H9 (cell line): ENCODE measurements around the gene GCNT2. TPM values are rescaled to one million over a fixed set of nuclear protein-coding genes. Genes with fewer than 3 reads are reported as not detected.

Experiments
- DNase-seq: peaks from one replicate; pipeline ENCODE4 v3.0.0-alpha.2; 2017
- H2AFZ ChIP-seq: one replicate; pipeline ENCODE4 v1.6.1; 2013; ENCODE audit warnings: mild to moderate bottlenecking, low read length, control low read depth, moderate library complexity
- H2AK5ac ChIP-seq: 2 replicates; pipeline ENCODE4 v1.6.1; 2013; ENCODE audit warnings: low read length, control low read depth, mixed read lengths; ENCODE audit not compliant: insufficient read length
- H2BK120ac ChIP-seq: one replicate; pipeline ENCODE4 v1.6.1; 2013; ENCODE audit warnings: low read depth, mild to moderate bottlenecking, low read length, control low read depth, inconsistent platforms; ENCODE audit not compliant: poor library complexity, severe bottlenecking
- H2BK12ac ChIP-seq: 2 replicates; pipeline ENCODE4 v1.6.1; 2013; ENCODE audit warnings: low read length, control low read depth, mixed read lengths, low read depth; ENCODE audit not compliant: insufficient read length
- H2BK15ac ChIP-seq: 2 replicates; pipeline ENCODE4 v1.6.1; 2013; ENCODE audit warnings: low read depth, low read length, control low read depth
- H2BK20ac ChIP-seq: one replicate; pipeline ENCODE4 v1.6.1; 2013; ENCODE audit warnings: low read depth, mild to moderate bottlenecking, low read length, control low read depth, inconsistent platforms; ENCODE audit not compliant: poor library complexity, severe bottlenecking
- H2BK5ac ChIP-seq: 2 replicates; pipeline ENCODE4 v1.6.1; 2013; ENCODE audit warnings: low read length, control low read depth, mixed read lengths; ENCODE audit not compliant: insufficient read length
- H3K14ac ChIP-seq: 2 replicates; pipeline ENCODE4 v1.6.1; 2013; ENCODE audit warnings: low read length, control low read depth; ENCODE audit not compliant: insufficient read depth
- H3K18ac ChIP-seq: 2 replicates; pipeline ENCODE4 v1.6.1; 2013; ENCODE audit warnings: low read depth, mild to moderate bottlenecking, mixed read lengths, low read length, control low read depth; ENCODE audit not compliant: insufficient read length
- H3K23ac ChIP-seq: 2 replicates; pipeline ENCODE4 v1.6.1; 2013; ENCODE audit warnings: low read length, control low read depth, mixed read lengths, low read depth; ENCODE audit not compliant: insufficient read length
- H3K23me2 ChIP-seq: 2 replicates; pipeline ENCODE4 v1.6.1; 2013; ENCODE audit warnings: low read depth, mild to moderate bottlenecking, mixed read lengths, low read length, control low read depth; ENCODE audit not compliant: insufficient read length, poor library complexity, severe bottlenecking
- H3K27ac ChIP-seq: 2 replicates; pipeline ENCODE4 v1.5.1; 2013; ENCODE audit warnings: low read length, control low read depth, mixed read lengths, low read depth; ENCODE audit not compliant: insufficient read length
- H3K27me3 ChIP-seq: 2 replicates; pipeline ENCODE4 v1.6.1; 2013; ENCODE audit warnings: low read length, control low read depth, inconsistent platforms; ENCODE audit not compliant: insufficient read depth
- H3K4ac ChIP-seq: 2 replicates; pipeline ENCODE4 v1.6.1; 2013; ENCODE audit warnings: low read depth, mild to moderate bottlenecking, control low read depth, inconsistent platforms, low read length, moderate library complexity
- H3K4me1 ChIP-seq: 2 replicates; pipeline ENCODE4 v1.6.1; 2013; ENCODE audit warnings: low read length, control low read depth, inconsistent platforms; ENCODE audit not compliant: insufficient read depth
- H3K4me2 ChIP-seq: 2 replicates; pipeline ENCODE4 v1.6.1; 2013; ENCODE audit warnings: low read length, control low read depth, mixed read lengths; ENCODE audit not compliant: insufficient read length, insufficient read depth
- H3K56ac ChIP-seq: 2 replicates; pipeline ENCODE4 v1.6.1; 2013; ENCODE audit warnings: low read depth, mild to moderate bottlenecking, mixed read lengths, low read length, control low read depth; ENCODE audit not compliant: insufficient read length
- H3K79me1 ChIP-seq: 2 replicates; pipeline ENCODE4 v1.6.1; 2013; ENCODE audit warnings: low read depth, mild to moderate bottlenecking, moderate library complexity, low read length, control low read depth, inconsistent platforms; ENCODE audit not compliant: insufficient read depth, poor library complexity, severe bottlenecking
- H3K79me2 ChIP-seq: 2 replicates; pipeline ENCODE4 v1.6.1; 2013; ENCODE audit warnings: low read length, control low read depth, inconsistent platforms; ENCODE audit not compliant: insufficient read depth
- H3K9ac ChIP-seq: 2 replicates; pipeline ENCODE4 v1.6.1; 2013; ENCODE audit warnings: low read length, control low read depth, mixed read lengths; ENCODE audit not compliant: insufficient read length; ENCODE audit errors: extremely low read depth
- H3K9me3 ChIP-seq: one replicate; pipeline ENCODE4 v1.6.1; 2013; ENCODE audit warnings: low read depth, low read length, inconsistent platforms; ENCODE audit not compliant: control insufficient read depth
- H3T11ph ChIP-seq: one replicate; pipeline ENCODE4 v1.6.1; 2013; ENCODE audit warnings: mild to moderate bottlenecking, low read length, control low read depth, inconsistent platforms
- H4K20me1 ChIP-seq: one replicate; pipeline ENCODE4 v1.6.1; 2013; ENCODE audit not compliant: control insufficient read depth, insufficient read length, insufficient read depth
- H4K5ac ChIP-seq: 2 replicates; pipeline ENCODE4 v1.6.1; 2013; ENCODE audit warnings: low read depth, mild to moderate bottlenecking, mixed read lengths, low read length, control low read depth; ENCODE audit not compliant: insufficient read length
- H4K8ac ChIP-seq: replicated peaks from 2 replicates; pipeline ENCODE4 v1.6.1; 2013; ENCODE audit warnings: low read length, control low read depth, mixed read lengths, low read depth; ENCODE audit not compliant: insufficient read length
- H4K91ac ChIP-seq: 2 replicates; pipeline ENCODE4 v1.6.1; 2013; ENCODE audit warnings: low read depth, mild to moderate bottlenecking, moderate library complexity, mixed read lengths, low read length, control low read depth; ENCODE audit not compliant: insufficient read length
- H3K27ac Mint-ChIP-seq, 3 experiments: 2 replicates in 2 of 3; 3 replicates in 1 of 3; pipeline ENCODE4 v1.8.0; 2020 to 2021; ENCODE audit warnings: mixed read lengths in 3 of 3, mild to moderate bottlenecking in 1 of 3, moderate library complexity in 1 of 3
- H3K27me3 Mint-ChIP-seq: 2 replicates; pipeline ENCODE4 v1.8.0; 2021; ENCODE audit warnings: low read depth, mild to moderate bottlenecking, moderate library complexity, mixed read lengths
- H3K36me3 Mint-ChIP-seq, 3 experiments: 2 replicates in 2 of 3; 3 replicates in 1 of 3; pipeline ENCODE4 v1.8.0; 2020 to 2021; ENCODE audit warnings: low read depth in 3 of 3, mixed read lengths in 3 of 3; ENCODE audit not compliant: insufficient read depth in 1 of 3
- H3K4me1 Mint-ChIP-seq, 2 experiments: 2 replicates each; pipeline ENCODE4 v1.8.0; 2020; ENCODE audit warnings: mixed read lengths in 2 of 2
- H3K4me3 Mint-ChIP-seq, 2 experiments: 2 replicates in 1 of 2; 3 replicates in 1 of 2; pipeline ENCODE4 v1.8.0; 2020 to 2021; ENCODE audit warnings: mild to moderate bottlenecking in 2 of 2, mixed read lengths in 2 of 2, moderate library complexity in 1 of 2
- H3K9me3 Mint-ChIP-seq, 2 experiments: 2 replicates in 1 of 2; 3 replicates in 1 of 2; pipeline ENCODE4 v1.8.0; 2020; ENCODE audit warnings: mild to moderate bottlenecking in 2 of 2, mixed read lengths in 2 of 2, moderate library complexity in 1 of 2
- WGBS: extraction: QIAGEN DNeasy Blood & Tissue Kit; methylation state at CpG from one replicate; pipeline ENCODE4 v1.1.7; 2013; ENCODE audit warnings: missing lambda C conversion rate, low lambda C conversion rate, mixed read lengths; ENCODE audit not compliant: insufficient read length; ENCODE audit errors: extremely low coverage; 5-methylcytosine and 5-hydroxymethylcytosine counted together
- total RNA-seq: library from RNA; stranded (reverse); gene quantifications from 2 replicates; pipeline ENCODE4 v1.2.1, GENCODE V29; 2021
- TF ChIP-seq, protein P1 (sequence below): fragments of 200-600 bp; sonication (generic); conservative IDR thresholded peaks from 3 replicates; pipeline ENCODE4 v1.8.0; 2021; ENCODE audit warnings: antibody characterized with exemption, mild to moderate bottlenecking

GCNT2 gene
- total RNA-seq, 1 experiment from 2014 or later, result 41.7 TPM

- DNase-seq, result no peak
- H4K8ac ChIP-seq, result no peak overlapping the region
- Mint-ChIP-seq H3K4me3 (peak overlapping the region; percentile 89 to 97), H3K4me1 (peaks cover 59 to 67% of the 10 kb centered on the region in 2 experiments), H3K9me3 (no peaks in the 10 kb centered on the region), H3K27ac (peak overlapping the region; percentile 16 to 99 (median 98)), H3K27me3 (no peaks in the 10 kb centered on the region), H3K36me3 (peaks cover 0 to 3% (median 0%) of the 10 kb centered on the region in 3 experiments; a peak in 1 of 7 replicates)
- no peak overlapping the region for H2AK5ac ChIP-seq
- H3T11ph ChIP-seq, result no peak overlapping the region
- H2BK20ac ChIP-seq, result no peak overlapping the region
- no peaks in the 10 kb centered on the region for H3K27me3 ChIP-seq
- TF ChIP-seq, protein P1, sequence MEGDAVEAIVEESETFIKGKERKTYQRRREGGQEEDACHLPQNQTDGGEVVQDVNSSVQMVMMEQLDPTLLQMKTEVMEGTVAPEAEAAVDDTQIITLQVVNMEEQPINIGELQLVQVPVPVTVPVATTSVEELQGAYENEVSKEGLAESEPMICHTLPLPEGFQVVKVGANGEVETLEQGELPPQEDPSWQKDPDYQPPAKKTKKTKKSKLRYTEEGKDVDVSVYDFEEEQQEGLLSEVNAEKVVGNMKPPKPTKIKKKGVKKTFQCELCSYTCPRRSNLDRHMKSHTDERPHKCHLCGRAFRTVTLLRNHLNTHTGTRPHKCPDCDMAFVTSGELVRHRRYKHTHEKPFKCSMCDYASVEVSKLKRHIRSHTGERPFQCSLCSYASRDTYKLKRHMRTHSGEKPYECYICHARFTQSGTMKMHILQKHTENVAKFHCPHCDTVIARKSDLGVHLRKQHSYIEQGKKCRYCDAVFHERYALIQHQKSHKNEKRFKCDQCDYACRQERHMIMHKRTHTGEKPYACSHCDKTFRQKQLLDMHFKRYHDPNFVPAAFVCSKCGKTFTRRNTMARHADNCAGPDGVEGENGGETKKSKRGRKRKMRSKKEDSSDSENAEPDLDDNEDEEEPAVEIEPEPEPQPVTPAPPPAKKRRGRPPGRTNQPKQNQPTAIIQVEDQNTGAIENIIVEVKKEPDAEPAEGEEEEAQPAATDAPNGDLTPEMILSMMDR, result no peak
- H2BK12ac ChIP-seq, result no peak overlapping the region
- H3K79me1 ChIP-seq, result no peaks in the 10 kb centered on the region
- H3K9me3 ChIP-seq, result no peaks in the 10 kb centered on the region
- no peak overlapping the region for H3K18ac ChIP-seq
- peaks cover 29% of the 10 kb centered on the region for H3K23me2 ChIP-seq
- peak overlapping the region; percentile 85 for H3K4me2 ChIP-seq
- no peak overlapping the region for H3K9ac ChIP-seq
- no peak overlapping the region for H2AFZ ChIP-seq
- no peak overlapping the region for H2BK120ac ChIP-seq
- no CpG with 5 or more reads among the region's 7 CpGs for WGBS
- H3K4me1 ChIP-seq, result peaks cover 3% of the 10 kb centered on the region; the same call in 1 of the 2 replicates
- no peak overlapping the region for H2BK5ac ChIP-seq
- no peaks in the 10 kb centered on the region for H4K20me1 ChIP-seq
- no peak overlapping the region for H2BK15ac ChIP-seq
- H3K14ac ChIP-seq, result no peak overlapping the region
- no peak overlapping the region for H4K5ac ChIP-seq
- peaks cover 22% of the 10 kb centered on the region; the same call in 1 of the 2 replicates for H3K79me2 ChIP-seq
- H3K27ac ChIP-seq, result peak overlapping the region; percentile 83
- no peak overlapping the region for H3K23ac ChIP-seq
- no peak overlapping the region for H3K56ac ChIP-seq
- no peak overlapping the region for H3K4ac ChIP-seq
- no peak overlapping the region for H4K91ac ChIP-seq
These were observed 33.7 kb downstream of the GCNT2 start for GRCh38 chr6:10554826-10555225.
